HG02678 (cell line): ENCODE measurements around the gene ANGPT4.

Experiments used
- ATAC-seq: cut with Tn5 transposase; IDR thresholded peaks from one replicate; pipeline ENCODE4 v1.9.1; 2021; ENCODE audit warnings: mild to moderate bottlenecking, moderate library complexity; ENCODE audit not compliant: unreplicated experiment

ANGPT4 gene

DNA sequence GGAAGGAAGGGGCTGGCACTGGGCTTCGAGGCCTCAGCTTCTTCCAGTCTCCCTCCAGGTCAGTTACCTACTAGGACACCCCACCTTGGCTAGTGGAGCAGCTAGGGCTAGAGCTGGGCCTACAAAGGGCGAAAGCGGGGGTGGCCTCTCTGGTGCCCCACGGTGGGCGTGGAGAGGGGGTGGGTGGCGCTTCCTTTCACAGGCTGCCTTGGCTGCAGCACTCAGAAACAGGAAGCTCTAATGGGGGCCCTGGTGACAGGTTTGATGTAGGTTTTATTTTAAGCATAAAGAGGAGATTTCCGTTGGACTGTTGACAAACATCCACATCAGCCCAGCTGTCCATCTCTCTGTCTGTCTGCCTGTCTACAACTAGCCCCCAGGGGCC lies 69.2 kb downstream of the ANGPT4 start:
- peak; percentile 35 for ATAC-seq

DNA sequence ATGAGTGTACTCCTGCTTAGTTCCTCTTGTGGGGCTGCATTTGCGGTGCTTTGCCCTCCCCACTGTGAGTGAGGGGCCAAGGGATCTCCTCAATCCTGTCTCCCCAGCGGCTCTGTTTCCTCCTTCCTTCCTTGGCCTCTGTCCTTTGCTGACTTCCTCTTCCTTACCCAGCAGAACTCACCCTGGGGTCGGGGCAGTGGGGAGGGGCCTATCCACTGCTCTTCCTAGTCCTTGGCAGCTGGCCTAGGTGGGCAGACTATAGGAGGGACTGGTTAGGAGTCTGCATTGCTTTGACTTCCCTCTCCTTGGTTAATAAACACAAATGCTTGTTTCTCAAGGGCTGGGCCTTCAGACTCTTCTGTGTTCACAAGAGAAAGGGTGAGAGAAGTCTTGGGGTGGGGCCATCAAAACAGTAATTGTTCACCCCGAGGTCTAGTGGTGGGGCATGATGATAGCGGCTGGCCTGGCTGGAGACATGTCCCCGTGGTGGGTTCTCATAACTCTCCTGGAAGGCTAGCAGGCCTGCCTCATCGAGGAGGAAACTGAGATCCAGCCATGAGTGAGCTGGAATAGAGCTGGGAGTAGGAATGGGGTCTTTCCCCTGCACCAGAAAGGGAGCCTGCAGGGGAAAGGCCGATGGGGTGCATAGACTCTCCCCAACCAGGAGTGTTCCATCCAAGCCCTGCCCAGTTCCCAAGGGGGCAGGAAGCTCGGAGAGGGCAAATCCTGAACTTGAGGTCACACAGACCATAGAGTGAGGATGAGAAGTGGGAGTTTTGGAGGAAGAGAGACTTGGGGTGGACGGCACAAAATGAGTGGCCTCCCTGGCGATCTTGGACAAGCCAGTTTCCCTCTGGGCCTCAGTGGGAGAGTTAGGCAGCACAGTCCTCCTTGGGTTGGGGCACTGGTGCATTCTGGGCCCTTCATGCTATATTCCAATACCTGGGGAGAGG lies 69.9 kb downstream of the ANGPT4 start:
- ATAC-seq = no peak

DNA sequence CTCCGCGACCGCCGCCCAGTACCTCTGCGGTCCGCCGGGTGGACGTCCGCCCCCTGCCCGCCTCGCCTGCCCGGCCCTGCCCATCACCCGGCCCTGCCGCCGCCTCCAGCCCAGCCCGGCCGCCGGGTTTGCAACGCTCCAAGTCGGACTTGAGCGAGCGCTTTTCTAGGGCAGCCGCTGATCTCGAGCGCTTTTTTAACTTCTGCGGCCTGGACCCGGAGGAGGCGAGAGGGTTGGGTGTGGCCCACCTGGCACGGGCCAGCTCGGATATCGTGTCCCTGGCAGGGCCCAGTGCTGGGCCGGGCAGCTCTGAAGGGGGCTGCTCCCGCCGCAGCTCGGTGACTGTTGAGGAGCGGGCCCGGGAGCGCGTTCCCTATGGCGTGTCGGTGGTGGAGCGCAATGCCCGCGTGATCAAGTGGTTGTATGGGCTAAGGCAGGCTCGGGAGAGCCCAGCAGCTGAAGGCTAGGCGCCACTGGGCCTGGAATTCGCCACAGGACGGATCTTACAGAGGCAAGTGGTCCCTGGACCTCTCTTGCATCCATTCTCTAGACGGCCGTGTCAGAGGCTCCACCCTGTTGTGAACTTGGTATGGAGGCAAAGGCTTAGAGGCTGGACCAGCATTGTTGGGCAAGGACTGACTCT lies 70.8 kb downstream of the ANGPT4 start:
- ATAC-seq = no peak

DNA sequence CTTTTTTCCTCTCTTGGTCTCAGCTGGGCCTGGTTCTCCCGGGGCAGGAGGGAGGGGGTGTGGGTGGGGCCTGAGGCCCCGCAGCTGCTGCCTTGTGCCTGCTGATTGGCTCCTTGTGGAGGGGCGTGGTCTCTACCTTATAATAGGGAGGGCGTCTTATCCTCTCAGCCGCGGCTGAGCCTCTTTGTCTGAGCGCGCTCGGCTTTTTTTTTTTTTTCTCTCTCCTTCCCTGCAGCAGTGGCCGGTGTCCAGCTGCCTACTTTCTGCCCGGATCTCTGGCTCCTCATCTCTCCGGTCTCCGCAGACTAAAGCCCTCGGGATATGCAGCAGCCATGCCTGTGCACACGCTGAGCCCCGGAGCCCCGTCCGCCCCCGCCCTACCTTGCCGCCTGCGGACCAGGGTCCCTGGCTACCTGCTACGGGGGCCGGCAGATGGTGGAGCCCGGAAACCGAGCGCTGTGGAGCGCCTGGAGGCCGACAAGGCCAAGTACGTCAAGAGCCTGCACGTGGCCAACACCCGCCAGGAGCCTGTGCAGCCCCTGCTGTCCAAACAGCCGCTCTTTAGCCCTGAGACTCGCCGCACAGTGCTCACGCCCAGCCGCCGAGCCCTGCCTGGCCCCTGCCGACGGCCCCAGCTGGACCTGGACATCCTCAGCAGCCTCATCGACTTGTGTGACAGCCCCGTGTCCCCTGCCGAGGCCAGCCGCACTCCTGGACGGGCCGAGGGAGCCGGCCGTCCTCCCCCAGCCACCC lies 71.5 kb downstream of the ANGPT4 start:
- ATAC-seq = peak; percentile 95

DNA sequence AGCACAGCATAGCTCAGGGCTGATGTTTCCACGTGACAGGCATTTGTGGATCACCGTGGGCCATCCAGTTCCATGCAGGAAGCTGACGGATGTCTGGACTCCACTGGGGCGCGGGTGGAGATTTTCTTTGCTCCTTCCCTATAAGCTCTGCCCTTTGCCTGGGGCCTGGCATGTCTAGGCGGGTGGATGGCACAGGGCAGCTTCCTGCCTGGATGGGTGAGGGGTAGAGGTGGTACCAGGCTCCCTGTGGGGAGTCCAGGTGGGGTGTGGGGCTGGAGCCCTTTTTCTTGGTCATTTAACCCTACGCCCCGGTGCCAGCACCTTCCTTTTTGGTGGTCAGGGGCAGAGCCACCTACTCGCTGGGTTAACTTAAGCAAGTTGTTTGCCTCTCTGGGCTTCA lies 72.2 kb downstream of the ANGPT4 start:
- ATAC-seq = no peak

DNA sequence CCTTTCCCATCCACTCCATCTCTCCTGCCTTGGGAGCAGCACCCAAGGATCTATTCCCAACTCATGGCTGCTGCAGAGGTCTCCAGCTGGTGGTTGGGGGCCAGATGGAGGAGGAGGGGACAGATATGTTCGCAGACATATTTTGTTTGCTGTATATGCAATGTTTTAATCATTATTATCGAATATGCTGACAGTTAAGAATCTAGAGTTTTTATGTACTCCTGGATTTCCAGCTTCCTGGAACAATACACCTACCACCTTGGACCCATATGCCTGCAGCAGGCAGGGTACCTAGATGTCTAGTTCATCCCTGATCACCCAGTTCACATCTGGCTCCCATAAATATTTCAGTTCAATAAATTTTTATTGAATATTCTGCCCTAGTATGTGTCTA lies 73.6 kb downstream of the ANGPT4 start:
- no peak for ATAC-seq

DNA sequence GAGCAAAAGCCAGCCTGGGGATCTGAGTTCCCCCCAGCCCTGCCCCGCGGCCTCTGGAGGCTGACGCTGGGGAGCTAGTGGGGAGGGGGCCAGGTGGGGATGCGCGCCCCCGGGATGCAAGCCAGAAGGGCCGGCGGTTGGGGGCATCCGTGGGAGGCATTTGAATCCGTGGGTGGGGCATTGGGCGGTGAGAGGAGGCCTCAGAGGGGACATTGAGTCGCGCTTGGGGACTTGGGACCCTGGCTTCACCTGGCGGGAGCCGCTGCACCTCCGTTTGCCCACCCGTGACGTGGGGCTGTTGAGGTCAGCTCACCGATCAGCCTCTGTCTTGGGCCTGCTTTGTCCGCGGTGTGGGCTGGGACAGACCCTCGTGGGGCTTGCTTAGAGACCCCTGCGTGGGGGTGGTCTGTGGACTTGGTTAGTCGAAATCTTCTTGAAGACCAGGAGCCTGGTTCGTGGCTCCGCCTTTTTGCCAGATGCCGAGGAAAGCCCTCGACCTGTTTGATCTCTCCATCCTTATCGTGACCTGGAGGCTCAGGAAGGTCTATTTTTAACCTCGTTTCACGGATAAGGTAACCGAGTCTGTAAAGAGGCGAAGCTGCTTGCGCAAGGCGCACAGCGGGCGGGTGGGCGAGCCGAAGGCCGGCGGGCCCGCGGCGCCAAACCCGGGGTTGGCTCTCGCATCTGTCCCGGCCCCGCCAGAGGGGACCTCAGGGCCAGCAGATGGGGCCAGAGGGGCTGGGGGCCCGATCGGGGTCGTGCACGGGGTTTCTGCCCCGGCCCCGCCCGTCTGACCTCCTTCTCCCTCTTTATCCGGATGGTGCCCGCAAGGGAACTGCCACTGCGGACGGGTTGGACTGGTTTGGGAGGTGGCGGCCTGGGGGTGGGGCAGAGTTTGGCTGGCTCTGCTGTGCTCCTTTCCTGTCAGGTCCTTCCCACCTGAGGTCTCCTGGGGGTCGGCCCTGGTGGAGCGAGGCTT lies 74.3 kb downstream of the ANGPT4 start:
- ATAC-seq = no peak

DNA sequence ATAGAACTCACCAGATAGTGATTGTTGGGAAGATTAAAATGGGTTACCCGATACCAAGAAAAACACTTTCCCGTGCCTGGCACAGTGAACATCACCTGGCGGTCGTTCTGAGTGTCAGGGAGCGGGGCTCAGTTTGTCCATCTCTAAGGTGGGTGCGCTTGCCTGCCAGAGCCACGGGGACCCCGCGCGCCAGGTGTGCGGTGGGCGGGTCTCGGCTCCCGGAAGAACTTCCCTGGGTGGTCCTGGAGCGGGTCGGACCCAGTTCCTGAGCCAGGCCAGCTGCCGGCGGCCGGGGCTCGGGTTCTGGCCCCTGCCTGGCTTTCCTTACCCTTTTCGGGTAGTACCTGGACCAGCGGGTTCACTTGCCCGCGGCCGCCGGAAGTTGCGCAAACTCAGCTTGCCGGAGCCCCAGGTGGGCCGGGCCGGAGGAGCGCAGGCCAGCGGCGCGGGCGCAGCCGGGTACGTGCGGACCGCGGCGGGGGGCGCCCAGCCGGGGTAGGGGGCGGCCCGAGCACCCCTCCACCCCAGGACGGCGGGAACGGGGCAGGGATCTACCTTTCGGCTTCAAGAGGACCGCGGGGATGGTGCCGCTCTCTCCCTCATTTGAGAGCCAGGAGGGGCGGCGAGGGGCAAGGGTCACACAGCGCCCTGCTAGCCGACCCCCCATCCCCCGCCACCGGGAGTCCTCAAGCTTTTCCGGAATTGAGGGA lies 75.1 kb downstream of the ANGPT4 start:
- no peak for ATAC-seq

DNA sequence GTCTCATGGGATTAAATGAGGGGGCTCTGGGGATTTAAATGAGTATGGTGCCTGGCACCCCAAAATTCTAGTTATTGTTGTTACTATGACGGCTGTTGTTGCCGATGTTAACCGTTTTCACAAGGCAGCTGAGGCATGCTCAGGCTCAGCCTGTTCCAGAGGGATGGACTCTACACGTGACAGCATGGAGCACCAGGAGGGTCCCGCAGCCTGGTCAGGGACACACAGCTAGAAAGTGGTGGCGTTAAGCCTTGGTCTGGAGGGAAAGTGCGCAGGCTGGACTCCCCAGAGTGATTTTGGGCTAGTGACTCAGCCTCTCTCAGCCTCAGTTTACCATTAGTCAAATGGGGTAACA lies 75.7 kb downstream of the ANGPT4 start:
- no peak for ATAC-seq

DNA sequence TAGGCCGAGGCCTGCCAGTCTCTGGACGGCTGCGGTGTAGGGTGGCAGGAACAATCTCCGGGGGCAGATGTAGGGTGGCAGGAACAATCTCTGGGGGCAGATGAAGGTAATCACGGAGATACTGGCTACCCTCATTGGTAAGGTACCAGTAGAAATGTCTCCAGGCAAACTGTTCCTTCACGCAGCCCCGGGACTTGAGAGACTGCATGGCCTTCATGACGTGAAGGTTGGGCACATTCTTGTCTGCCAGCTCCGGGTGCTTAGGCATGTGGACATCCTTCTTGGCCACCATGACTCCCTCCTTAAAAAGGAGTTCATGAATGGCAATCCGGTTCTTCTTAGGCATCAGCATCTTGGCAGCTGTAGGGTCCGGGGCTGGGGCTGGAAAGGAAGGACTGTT lies 76.5 kb downstream of the ANGPT4 start:
- no peak for ATAC-seq

DNA sequence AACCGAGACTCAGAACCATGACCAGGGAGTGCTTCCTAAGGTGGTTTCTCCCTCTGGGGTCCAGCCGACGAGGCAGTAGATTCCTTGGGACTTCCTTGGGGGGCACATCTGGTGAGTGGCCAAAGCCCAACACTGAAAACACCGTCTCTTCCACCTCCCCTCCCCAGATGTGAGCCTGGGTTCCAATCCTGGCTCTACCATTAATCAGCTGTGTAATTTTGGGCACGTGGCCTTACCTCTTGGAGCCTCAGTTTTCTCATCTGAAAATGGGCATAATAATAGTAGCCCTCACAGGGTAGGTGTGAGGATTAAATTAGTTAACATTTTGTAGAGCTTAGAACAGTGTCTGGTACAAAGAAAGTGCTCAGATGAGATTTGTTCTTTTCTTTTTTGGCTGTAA lies 77.1 kb downstream of the ANGPT4 start:
- ATAC-seq = no peak

DNA sequence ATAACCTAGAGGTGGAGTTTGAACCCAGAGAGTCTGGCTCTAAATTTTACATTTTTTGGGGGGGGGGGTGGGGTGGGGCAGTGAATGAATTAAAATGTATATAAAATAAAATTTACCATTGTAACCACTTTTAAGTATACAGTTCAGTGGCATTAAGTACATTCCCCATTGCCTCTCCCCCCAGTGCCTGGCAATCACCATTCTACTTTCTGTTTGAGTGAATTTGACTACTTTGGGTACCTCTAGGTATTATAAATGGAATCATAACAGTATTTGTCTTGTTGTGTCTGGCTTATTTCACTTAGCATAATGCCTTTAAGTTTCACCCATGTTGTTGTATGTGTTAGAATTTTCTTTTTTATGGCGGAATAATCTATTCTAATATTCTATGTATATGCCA lies 79.9 kb downstream of the ANGPT4 start:
- ATAC-seq = no peak

DNA sequence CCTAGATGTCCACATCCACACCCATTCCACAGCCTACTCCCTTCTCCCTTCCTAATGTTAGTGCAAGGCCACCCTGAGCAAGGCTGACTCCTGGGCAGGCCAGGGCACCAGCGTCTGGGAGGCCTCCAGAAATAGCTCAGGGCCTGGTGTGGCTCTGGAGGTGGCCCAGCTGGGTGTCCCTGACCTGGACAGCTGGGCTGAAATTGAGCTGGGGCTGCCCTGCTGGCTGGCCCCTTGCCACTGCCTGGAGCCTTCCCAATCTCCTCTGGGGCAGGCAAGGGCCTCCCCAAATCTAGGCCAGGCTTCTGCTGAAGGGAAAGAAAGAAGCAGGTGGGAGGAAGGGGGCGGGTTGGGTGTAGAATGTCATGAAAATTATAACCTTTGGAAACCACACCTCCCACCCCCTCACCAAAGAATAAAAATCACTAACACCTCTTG lies 80.5 kb downstream of the ANGPT4 start:
- ATAC-seq = no peak

DNA sequence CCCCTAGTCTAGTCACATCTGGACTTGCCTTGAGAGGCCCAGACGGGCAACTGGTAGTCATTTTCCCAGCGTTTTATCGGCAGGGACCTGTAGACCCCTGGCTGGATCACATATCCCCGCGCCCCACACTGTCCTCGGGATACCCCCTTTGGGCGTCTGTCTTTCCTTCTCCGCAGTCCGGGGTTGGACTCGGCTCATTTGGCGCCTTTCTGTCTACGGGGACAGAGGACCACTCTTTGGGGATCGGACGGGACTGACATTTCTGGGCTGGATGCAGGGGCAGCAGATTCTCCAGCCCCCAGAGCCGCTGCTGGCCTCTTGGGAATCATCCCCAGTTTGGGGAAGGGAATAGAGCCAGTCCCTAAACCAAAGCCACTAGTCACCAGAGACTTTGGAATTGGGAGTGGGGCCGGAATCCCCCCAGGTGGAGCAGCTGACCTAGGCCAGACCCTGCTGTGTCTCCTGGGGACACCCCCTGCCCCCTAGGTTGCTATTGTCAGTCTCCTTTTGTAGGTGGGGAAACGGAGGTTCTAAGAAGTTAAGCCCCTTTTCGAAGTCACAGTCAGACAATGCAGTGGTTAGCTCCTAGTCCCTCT lies 81.9 kb downstream of the ANGPT4 start:
- peak; percentile 7 for ATAC-seq

DNA sequence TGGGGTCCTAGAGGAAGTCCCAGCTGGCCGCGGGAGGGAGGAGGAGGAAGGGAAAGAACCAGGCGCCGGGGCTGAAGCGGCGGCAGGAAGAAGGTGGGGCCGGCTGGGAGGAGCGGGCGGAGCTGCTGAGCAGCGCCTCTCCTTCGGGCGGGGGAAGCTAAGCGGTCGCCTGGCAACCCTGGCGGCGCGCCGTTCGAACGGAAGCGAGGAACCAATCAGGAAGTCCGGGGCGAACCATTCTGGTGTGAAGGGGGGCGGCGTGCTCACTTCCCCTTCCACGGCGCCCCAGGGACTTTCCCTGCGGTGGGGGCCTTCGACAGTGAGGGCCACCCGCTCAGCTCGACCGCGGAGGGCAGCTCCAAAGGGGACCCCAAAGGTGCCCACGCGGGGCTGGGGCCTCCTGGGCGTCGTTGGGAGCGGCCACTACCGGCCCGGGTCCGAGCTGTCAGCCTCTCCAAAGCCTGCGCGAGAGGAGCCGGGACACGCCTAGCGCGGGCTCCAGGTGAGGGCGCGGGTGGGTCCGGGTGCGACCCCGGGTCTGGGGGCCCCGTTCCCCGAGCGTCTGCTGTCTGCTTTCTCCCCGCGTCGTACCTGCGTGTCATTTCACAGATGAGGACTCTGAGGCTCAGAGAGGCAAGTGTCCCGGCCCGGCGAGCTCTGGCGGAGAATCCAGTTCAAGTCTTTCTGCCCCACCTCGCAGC lies 82.5 kb downstream of the ANGPT4 start, which contains the start of gene FAM110A:
FAM110A (plus strand) TSS at position 266 of the 701 bp plus-strand sequence. CDS start 11,090 bp downstream, outside the sequence.
- ATAC-seq = peak; percentile 96

DNA sequence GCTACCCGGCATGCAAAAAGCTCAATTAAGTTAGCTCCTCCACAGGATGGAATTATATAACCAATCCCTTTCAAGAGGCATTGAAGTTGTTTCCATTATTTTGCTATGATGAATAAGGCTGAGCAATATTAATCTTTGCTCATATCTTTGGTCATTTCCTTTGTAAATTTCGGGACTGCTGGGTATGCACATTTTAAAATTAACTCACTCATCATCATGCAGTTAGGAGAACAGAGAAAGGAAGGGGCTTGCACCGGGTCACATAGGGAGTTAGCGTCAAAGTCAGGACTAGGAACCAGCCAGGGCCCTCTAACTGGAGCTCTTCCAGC lies 83.0 kb downstream of the ANGPT4 start:
- no peak for ATAC-seq

DNA sequence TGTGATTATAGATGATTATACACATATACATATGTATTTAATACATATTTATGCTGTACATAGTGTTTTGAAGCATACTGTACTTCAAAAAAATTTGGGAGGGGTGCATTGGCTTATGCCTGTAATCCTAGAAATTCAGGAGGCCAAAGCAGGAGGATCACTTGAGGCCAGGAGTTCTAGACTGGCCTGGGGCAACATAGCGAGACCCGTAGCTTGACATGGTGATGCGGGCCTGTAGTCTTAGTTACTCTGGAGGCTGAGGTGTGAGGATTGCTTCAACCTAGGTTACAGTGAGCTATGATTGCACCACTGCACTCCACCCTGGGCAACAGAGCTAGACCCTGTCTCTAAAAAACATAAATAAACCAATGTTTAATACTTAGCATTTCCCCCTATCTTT lies 84.2 kb downstream of the ANGPT4 start:
- no peak for ATAC-seq

DNA sequence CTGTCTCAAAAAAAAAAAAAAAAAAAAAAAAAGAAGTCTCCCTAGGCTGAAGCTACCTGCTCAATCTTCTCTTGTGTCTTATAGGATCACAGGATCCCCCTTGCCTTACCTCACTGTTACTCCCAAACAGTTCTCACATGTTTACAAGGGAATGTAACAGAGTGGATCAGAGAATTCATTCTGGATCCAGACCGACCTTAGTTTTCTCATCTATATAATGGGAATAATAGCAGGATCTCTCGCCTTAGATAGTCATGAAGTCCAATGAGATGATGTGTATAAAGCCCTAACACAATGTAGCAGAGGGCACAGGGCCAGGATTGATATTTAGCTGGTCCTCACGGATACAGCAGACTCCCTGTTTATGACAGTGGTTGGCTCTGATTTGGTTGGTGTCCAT lies 84.9 kb downstream of the ANGPT4 start:
- ATAC-seq = no peak

DNA sequence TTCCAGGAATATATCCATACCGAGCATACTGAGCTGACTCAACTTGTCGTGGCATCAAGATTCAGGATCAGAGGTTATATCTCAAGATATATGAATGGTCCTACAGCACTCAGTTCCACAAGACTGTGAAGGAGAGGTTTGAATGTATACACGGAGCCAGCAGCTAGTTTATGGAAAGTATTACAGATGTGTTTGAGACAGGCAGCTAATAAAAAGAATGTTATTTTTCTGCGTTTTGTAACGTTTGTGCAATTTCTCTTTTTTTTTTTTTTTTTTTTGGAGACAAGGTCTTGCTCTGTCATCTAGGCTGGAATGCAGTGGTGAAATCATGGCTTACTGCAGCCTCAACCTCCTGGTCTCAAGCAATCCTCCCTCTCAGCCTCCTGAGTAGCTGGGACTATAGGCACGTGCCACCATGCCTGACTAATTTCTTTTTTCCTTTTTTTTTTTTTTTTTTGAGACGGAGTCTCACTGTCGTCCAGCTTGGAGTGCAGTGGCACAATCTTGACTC lies 86.1 kb downstream of the ANGPT4 start:
- no peak for ATAC-seq
